ENCODE data around the gene CGNL1. TPM values are rescaled to one million over a fixed set of nuclear protein-coding genes. Genes with fewer than 3 reads are reported as not detected.

Gene CGNL1
- total and polyA plus RNA-seq, 2 experiments from 2014 or later: 11.4 to 13.1 TPM

DNA sequence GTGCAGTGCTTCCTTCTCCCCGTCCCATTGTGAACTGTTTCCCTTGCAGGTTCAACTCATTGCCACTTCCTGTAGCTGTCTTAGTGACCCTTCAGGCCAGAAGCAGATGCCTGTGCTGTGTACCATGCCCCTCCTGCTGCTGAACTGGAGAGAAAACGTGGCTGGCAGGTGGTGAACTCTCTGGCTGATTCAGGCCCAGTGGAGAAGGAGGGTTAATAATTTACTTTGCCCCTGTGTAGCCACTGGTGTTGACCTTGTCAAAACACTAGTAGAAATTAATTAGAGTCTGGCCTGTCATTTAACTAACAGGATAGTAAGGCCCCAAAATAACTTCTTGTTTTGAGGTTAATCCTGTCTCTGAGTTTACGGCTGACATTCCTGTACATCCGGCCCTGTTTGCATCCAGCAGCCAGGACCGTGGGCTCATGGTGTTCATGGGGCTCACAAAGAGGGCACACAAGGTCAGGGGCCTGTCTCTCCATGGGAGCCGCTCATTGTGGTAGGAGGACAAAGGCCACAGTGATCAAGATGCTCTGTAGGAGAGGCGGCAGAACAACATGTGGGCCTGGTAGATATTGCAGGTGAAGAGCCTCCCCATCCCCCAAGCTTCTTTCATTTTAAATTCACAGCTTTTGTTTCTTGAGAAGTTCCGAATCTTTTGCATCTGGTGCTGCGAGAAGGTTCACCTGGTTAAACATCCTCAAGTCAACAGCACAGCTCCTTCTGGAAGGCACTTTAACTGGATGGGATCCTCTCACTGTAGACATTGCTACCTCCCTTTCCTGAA, 101.6 kb downstream of the CGNL1 start:
- Histone ChIP-seq H3K27ac (peak overlapping the region; percentile 59), H3K79me2 (no peaks in the 10 kb centered on the region), H4K20me1 (ENCODE audit: insufficient read depth, poor library complexity, severe bottlenecking) (no peaks in the 10 kb centered on the region), H3K27me3 (no peaks in the 10 kb centered on the region), H3K9me2 (replicated peaks; ENCODE audit: insufficient read depth) (no peaks in the 10 kb centered on the region), H3K36me3 (replicated peaks; ENCODE audit: insufficient read depth, low read depth) (no peaks in the 10 kb centered on the region), H3K4me3 (no peak overlapping the region), H3K4me1 (ENCODE audit: insufficient read depth) (peaks cover 15% of the 10 kb centered on the region), H2AFZ (no peak overlapping the region), H3K4me2 (peak overlapping the region; percentile 39), H3K9me3 (ENCODE audit: low read depth) (no peaks in the 10 kb centered on the region)
- DNase-seq (ENCODE audit: low spot score): peak; percentile 71
- TF ChIP-seq EZH2 (IDR thresholded peaks at IDR 0.05; ENCODE audit: borderline replicate concordance) (no peak), EZH2phosphoT487 (IDR thresholded peaks at IDR 0.05; ENCODE audit: low read depth, severe bottlenecking, unreplicated experiment) (no peak)
- TF ChIP-seq, protein P1, sequence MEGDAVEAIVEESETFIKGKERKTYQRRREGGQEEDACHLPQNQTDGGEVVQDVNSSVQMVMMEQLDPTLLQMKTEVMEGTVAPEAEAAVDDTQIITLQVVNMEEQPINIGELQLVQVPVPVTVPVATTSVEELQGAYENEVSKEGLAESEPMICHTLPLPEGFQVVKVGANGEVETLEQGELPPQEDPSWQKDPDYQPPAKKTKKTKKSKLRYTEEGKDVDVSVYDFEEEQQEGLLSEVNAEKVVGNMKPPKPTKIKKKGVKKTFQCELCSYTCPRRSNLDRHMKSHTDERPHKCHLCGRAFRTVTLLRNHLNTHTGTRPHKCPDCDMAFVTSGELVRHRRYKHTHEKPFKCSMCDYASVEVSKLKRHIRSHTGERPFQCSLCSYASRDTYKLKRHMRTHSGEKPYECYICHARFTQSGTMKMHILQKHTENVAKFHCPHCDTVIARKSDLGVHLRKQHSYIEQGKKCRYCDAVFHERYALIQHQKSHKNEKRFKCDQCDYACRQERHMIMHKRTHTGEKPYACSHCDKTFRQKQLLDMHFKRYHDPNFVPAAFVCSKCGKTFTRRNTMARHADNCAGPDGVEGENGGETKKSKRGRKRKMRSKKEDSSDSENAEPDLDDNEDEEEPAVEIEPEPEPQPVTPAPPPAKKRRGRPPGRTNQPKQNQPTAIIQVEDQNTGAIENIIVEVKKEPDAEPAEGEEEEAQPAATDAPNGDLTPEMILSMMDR (IDR thresholded peaks at IDR 0.05; ENCODE audit: poor library complexity): no peak
- WGBS (ENCODE audit: low lambda C conversion rate, missing lambda C conversion rate): 43% methylated on average over 9 of the region's 9 CpGs

DNA sequence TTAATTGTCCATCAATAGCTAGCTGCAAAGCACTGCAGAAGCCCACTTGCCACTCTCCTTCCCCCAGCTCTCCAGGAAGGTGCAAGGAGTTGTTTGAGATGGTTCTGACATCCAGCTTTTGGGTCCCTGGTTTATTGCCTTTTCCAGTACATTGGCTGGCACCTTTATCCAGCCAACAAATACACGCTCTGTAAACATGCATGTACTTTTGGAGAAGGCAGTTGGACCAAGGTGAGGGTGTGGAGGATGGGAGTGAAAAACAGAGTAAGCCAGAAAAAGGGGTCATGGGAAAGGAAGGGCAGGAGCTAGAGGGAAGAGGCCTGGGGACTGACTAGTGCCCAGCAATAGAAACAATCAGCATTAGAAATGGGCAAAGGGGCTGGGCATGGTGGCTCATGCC, 102.7 kb downstream of the CGNL1 start:
- Histone ChIP-seq H4K20me1 (ENCODE audit: insufficient read depth, poor library complexity, severe bottlenecking) (no peaks in the 10 kb centered on the region), H3K79me2 (no peaks in the 10 kb centered on the region), H3K4me1 (ENCODE audit: insufficient read depth) (peaks cover 15% of the 10 kb centered on the region), H3K27me3 (no peaks in the 10 kb centered on the region), H3K9me3 (ENCODE audit: low read depth) (no peaks in the 10 kb centered on the region), H3K4me3 (no peak overlapping the region), H2AFZ (no peak overlapping the region), H3K9me2 (replicated peaks; ENCODE audit: insufficient read depth) (no peaks in the 10 kb centered on the region), H3K4me2 (no peak overlapping the region), H3K27ac (no peak overlapping the region), H3K36me3 (replicated peaks; ENCODE audit: insufficient read depth, low read depth) (no peaks in the 10 kb centered on the region)
- WGBS (ENCODE audit: low lambda C conversion rate, missing lambda C conversion rate): 91% methylated on average over 1 of the region's 1 CpG
- DNase-seq (ENCODE audit: low spot score): no peak
- TF ChIP-seq EZH2 (IDR thresholded peaks at IDR 0.05; ENCODE audit: borderline replicate concordance) (no peak), EZH2phosphoT487 (IDR thresholded peaks at IDR 0.05; ENCODE audit: low read depth, severe bottlenecking, unreplicated experiment) (no peak)
- TF ChIP-seq, protein P1 (IDR thresholded peaks at IDR 0.05; ENCODE audit: poor library complexity): no peak

- no peak overlapping the region for H3K27ac ChIP-seq
- H3K4me1 ChIP-seq (ENCODE audit: insufficient read depth): peaks cover 8% of the 10 kb centered on the region
- H3K79me2 ChIP-seq: no peaks in the 10 kb centered on the region
- WGBS (ENCODE audit: low lambda C conversion rate, missing lambda C conversion rate): 90% methylated on average over 3 of the region's 3 CpGs
- TF ChIP-seq EZH2 (IDR thresholded peaks at IDR 0.05; ENCODE audit: borderline replicate concordance): no peak
- TF ChIP-seq EZH2phosphoT487 (IDR thresholded peaks at IDR 0.05; ENCODE audit: low read depth, severe bottlenecking, unreplicated experiment): no peak
- TF ChIP-seq, protein P1 (IDR thresholded peaks at IDR 0.05; ENCODE audit: poor library complexity): no peak
- H3K4me3 ChIP-seq: no peak overlapping the region
- DNase-seq (ENCODE audit: low spot score): no peak
- H2AFZ ChIP-seq: no peak overlapping the region
- H3K9me2 ChIP-seq (replicated peaks; ENCODE audit: insufficient read depth): no peaks in the 10 kb centered on the region
- H3K4me2 ChIP-seq: no peak overlapping the region
- no peaks in the 10 kb centered on the region for H3K36me3 ChIP-seq (replicated peaks; ENCODE audit: insufficient read depth, low read depth)
- no peaks in the 10 kb centered on the region for H4K20me1 ChIP-seq (ENCODE audit: insufficient read depth, poor library complexity, severe bottlenecking)
- no peaks in the 10 kb centered on the region for H3K9me3 ChIP-seq (ENCODE audit: low read depth)
- H3K27me3 ChIP-seq: no peaks in the 10 kb centered on the region
These were observed 104.9 kb downstream of the CGNL1 start for GRCh38 chr15:57481038-57481705.

Data from hepatocyte (in vitro differentiated cells).